HUES6 (cell line): Measurements from ENCODE around the gene ICE2.

Source experiments
- H3K27ac ChIP-seq: 2 replicates; pipeline ENCODE4 v1.7.0; 2013; ENCODE audit warnings: low read depth, mild to moderate bottlenecking, low read length, inconsistent platforms
- H3K27me3 ChIP-seq: 2 replicates; pipeline ENCODE4 v1.6.1; 2013; ENCODE audit warnings: low read length; ENCODE audit not compliant: control insufficient read depth, insufficient read depth
- H3K36me3 ChIP-seq: 2 replicates; pipeline ENCODE4 v1.6.1; 2013; ENCODE audit warnings: low read length; ENCODE audit not compliant: control insufficient read depth, insufficient read depth
- H3K4me1 ChIP-seq: 2 replicates; pipeline ENCODE4 v1.6.1; 2013; ENCODE audit warnings: low read length; ENCODE audit not compliant: control insufficient read depth, insufficient read depth
- H3K4me3 ChIP-seq: 2 replicates; pipeline ENCODE4 v1.5.1; 2013; ENCODE audit warnings: low read depth, low read length
- H3K9ac ChIP-seq: one replicate; pipeline ENCODE4 v1.6.1; 2013; ENCODE audit warnings: mild to moderate bottlenecking, low read length
- H3K9me3 ChIP-seq: 2 replicates; pipeline ENCODE4 v1.6.1; 2013; ENCODE audit warnings: low read depth, low read length; ENCODE audit not compliant: control insufficient read depth, insufficient read depth

Gene ICE2

GRCh38 chr15:60493166-60493565 lies 14.2 kb upstream of the ICE2 start:
- Histone ChIP-seq H3K9me3 (no peaks in the 10 kb centered on the region), H3K4me1 (no peaks in the 10 kb centered on the region)

GRCh38 chr15:60486742-60487141 lies 7.8 kb upstream of the ICE2 start:
- no peaks in the 10 kb centered on the region for H3K9me3 ChIP-seq
- H3K9ac ChIP-seq, result no peak overlapping the region
- H3K27ac ChIP-seq, result no peak overlapping the region

More at GRCh38 chr15:60493166-60493565, 14.2 kb upstream of the ICE2 start:
- H3K27me3 ChIP-seq, result no peaks in the 10 kb centered on the region
- H3K27ac ChIP-seq, result no peak overlapping the region
- H3K36me3 ChIP-seq, result peaks cover 10% of the 10 kb centered on the region; the same call in 1 of the 2 replicates
- H3K4me3 ChIP-seq, result no peak overlapping the region
- H3K9ac ChIP-seq, result no peak overlapping the region

DNA sequence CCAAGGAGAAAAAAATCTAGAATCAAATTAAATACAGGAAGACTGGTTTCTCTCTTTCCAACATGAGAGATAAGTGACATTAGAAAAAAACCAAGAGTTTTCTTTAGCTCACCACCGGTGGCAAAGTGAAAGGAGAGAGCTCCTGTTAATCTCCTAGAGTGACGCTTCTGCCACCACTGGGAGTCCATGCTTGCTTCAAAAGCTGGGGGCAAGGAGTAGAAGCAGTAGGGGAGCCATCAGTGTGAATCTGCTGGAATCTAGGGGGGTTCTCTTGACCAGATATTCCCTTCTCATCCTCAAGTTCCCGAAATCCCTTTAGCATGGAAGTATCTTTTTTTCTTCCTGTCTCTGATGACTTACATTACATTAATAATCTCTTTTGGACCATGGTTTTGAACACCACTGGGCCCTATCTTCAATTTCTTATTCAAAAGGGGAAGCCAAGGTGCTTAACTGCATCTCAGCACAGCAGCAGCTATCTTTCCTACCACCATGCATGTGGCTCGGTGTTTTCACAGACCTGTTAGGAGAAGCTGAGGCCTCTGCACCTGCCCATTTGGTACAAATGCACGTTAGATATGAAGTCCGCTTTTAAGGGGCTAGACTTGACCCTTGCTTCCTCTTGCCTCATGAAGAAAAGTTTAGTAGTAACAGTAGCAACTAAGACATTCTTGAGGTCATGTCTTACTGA lies 6.6 kb upstream of the ICE2 start:
- H3K9ac ChIP-seq, result no peak overlapping the region
- H3K4me3 ChIP-seq, result no peak overlapping the region
- no peak overlapping the region for H3K27ac ChIP-seq
- no peaks in the 10 kb centered on the region for H3K36me3 ChIP-seq
- no peaks in the 10 kb centered on the region for H3K4me1 ChIP-seq
- H3K27me3 ChIP-seq, result no peaks in the 10 kb centered on the region
- no peaks in the 10 kb centered on the region for H3K9me3 ChIP-seq

More at GRCh38 chr15:60486742-60487141, 7.8 kb upstream of the ICE2 start:
- Histone ChIP-seq H3K27me3 (no peaks in the 10 kb centered on the region), H3K36me3 (no peaks in the 10 kb centered on the region), H3K4me1 (no peaks in the 10 kb centered on the region), H3K4me3 (no peak overlapping the region)

DNA sequence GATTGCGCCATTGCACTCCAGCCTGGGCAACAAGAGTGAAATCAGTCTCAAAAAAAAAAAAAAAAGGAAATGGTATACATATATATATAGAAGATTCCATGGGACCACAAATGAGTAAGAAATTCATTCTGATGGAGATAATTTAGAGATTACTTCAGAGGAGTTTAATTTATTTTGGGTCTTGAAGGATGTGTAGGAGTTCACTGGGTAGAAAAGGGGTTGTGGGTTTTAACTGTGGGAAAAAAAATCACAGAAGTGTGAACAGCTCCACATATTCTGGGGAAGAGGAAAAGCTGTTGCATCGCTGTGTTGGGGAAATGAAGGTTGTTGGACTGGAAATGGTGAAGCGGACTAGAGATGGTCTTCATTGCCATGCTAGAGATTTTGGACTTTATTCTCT lies 4.1 kb upstream of the ICE2 start:
- H3K36me3 ChIP-seq, result no peaks in the 10 kb centered on the region
- H3K4me3 ChIP-seq, result no peak overlapping the region
- no peak overlapping the region for H3K27ac ChIP-seq
- no peaks in the 10 kb centered on the region for H3K9me3 ChIP-seq
- no peaks in the 10 kb centered on the region for H3K27me3 ChIP-seq
- no peak overlapping the region for H3K9ac ChIP-seq
- peaks cover 7% of the 10 kb centered on the region for H3K4me1 ChIP-seq

GRCh38 chr15:60480888-60481287 lies 1.9 kb upstream of the ICE2 start:
- Histone ChIP-seq H3K9me3 (no peaks in the 10 kb centered on the region), H3K9ac (no peak overlapping the region), H3K4me1 (peaks cover 12% of the 10 kb centered on the region), H3K36me3 (peaks cover 8% of the 10 kb centered on the region; the same call in 1 of the 2 replicates), H3K4me3 (no peak overlapping the region), H3K27ac (no peak overlapping the region), H3K27me3 (no peaks in the 10 kb centered on the region)

GRCh38 chr15:60480149-60480548 lies 1.2 kb upstream of the ICE2 start:
- Histone ChIP-seq H3K4me3 (peak overlapping the region; percentile 75), H3K9ac (no peak overlapping the region), H3K36me3 (peaks cover 13% of the 10 kb centered on the region; the same call in 1 of the 2 replicates), H3K9me3 (no peaks in the 10 kb centered on the region), H3K27me3 (no peaks in the 10 kb centered on the region), H3K4me1 (peaks cover 12% of the 10 kb centered on the region), H3K27ac (no peak overlapping the region)

DNA sequence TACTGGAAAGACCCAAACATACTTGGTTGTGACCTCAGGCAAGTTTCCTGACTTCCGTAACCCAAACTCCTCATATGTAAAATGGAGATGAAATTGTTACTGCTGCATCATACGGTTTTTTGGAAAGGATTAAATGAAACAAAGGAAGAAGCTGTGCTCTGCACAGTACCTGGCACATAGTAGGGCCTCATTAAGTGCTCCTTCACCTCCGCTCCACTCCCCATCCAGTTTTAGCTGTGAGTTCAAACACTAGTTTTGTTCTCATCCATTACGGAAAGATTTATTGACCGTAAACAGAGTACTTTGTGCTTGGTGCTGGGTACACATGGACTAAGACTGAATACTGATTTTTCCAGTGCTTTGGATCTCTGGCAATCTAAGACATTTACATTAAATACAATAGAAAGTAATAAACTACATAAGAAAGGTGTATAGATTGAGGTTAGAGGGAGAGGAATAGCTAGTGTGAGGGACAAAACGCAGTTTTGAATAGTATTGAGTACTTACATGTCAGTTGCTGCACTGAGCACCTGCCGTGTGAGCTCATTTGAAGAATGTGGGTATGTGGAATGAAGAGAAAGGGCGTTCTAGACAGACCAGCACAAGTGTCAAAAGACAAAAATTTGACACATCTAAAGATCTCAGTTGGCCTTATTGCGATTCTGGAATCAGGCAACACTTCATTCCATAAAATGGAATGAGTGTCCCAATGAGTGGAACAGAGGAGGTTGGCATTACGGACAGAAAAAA lies 594 bp upstream of the ICE2 start:
- Histone ChIP-seq H3K9me3 (no peaks in the 10 kb centered on the region), H3K4me1 (peaks cover 12% of the 10 kb centered on the region), H3K27ac (no peak overlapping the region), H3K4me3 (peak overlapping the region; percentile 75), H3K36me3 (peaks cover 19% of the 10 kb centered on the region), H3K27me3 (no peaks in the 10 kb centered on the region), H3K9ac (peak overlapping the region; percentile 97)

GRCh38 chr15:60477916-60478565 lies 901 bp downstream of the ICE2 start:
- H3K9ac ChIP-seq, result peak overlapping the region; percentile 97
- no peaks in the 10 kb centered on the region for H3K9me3 ChIP-seq
- H3K27ac ChIP-seq, result peak overlapping the region; percentile 80; the same call in 1 of the 2 replicates
- H3K27me3 ChIP-seq, result no peaks in the 10 kb centered on the region
- peaks cover 12% of the 10 kb centered on the region for H3K4me1 ChIP-seq
- peaks cover 33% of the 10 kb centered on the region for H3K36me3 ChIP-seq
- H3K4me3 ChIP-seq, result peak overlapping the region; percentile 75

DNA sequence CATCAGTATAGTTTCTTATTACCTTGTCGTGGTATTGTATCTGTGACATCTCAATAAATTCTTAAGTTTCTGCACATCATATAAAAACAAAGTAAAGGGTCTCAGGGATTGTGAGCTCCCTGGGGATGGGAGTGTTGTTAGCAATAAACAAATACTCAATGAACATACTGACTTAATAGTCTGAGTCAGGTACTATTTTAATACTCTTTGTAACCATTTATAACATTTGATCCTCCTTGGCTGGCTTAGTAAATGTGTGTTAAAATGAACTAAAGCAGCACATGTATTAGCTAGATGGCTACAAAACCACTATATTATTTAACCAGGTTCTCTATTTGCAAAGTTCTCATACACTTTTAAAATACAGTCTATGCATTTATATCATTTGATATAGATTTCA lies 1.8 kb downstream of the ICE2 start:
- no peak overlapping the region for H3K4me3 ChIP-seq
- no peak overlapping the region for H3K9ac ChIP-seq
- no peaks in the 10 kb centered on the region for H3K27me3 ChIP-seq

DNA sequence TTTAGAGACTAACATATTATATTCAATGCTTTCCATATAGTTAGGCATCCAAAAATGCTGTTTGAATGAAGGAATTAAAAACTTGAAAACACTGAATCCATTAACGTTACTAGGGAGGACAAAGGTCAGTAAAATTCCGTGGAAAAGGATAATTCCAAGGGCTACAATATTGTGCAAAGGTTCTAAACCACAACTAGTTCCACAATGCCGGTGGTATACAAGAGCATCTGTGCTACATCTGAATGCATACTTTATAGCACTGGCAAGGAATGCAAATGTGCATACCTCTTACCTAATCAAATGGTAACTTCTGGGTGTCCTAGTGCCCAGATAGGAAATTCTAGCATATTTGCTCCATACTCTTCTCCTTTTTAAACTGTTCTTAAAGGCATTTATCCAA lies 2.2 kb downstream of the ICE2 start:
- no peaks in the 10 kb centered on the region for H3K9me3 ChIP-seq
- H3K9ac ChIP-seq, result no peak overlapping the region
- peaks cover 12% of the 10 kb centered on the region for H3K4me1 ChIP-seq
- H3K27me3 ChIP-seq, result no peaks in the 10 kb centered on the region
- H3K36me3 ChIP-seq, result peaks cover 39% of the 10 kb centered on the region
- H3K4me3 ChIP-seq, result no peak overlapping the region
- no peak overlapping the region for H3K27ac ChIP-seq

More for the DNA sequence above, 1.8 kb downstream of the ICE2 start:
- H3K4me1 ChIP-seq, result peaks cover 12% of the 10 kb centered on the region
- H3K27ac ChIP-seq, result no peak overlapping the region
- peaks cover 39% of the 10 kb centered on the region for H3K36me3 ChIP-seq
- H3K9me3 ChIP-seq, result no peaks in the 10 kb centered on the region

DNA sequence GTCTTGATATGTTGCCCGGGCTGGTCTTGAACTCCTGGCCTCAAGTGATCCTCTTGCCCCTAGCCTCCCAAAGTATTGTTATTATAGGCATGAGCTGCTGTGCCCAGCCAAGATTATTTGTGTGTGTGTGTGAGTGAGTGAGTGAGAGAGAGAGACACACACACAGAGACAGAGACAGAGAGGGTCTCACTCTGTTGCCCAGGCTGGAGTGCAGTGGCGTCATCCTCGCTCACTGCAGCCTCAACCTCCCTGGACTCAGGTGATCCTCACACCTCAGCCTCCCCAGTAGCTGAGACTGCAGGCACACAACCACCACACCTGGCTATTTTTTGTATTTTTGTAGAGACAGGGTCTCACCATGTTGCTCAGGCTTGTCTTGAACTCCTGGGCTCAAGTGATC lies 5.8 kb downstream of the ICE2 start:
- Histone ChIP-seq H3K9me3 (no peaks in the 10 kb centered on the region), H3K27ac (no peak overlapping the region), H3K27me3 (no peaks in the 10 kb centered on the region), H3K4me1 (peaks cover 6% of the 10 kb centered on the region), H3K9ac (no peak overlapping the region), H3K4me3 (no peak overlapping the region), H3K36me3 (peaks cover 61% of the 10 kb centered on the region)
